ENCODE data around the gene HDAC5.
A peak's percentile ranks its signal among the peaks of the same experiment; 100 is the strongest.

HDAC5 gene

GRCh38 chr17:44071772-44072171, 51.7 kb downstream of the HDAC5 start:
- H3K27me3 Mint-ChIP-seq, result no peaks in the 10 kb centered on the region
- ATAC-seq (replicated peaks) (no peak), DNase-seq (no peak)
- H3K4me1 Mint-ChIP-seq (ENCODE audit: low read depth in 2 of 2), result peaks cover 22 to 29% of the 10 kb centered on the region in 2 donors
- peak overlapping the region; percentile 90 to 97 for H3K4me3 Mint-ChIP-seq
- H3K36me3 Mint-ChIP-seq (ENCODE audit: insufficient read depth), result peaks cover 21% of the 10 kb centered on the region
- peak overlapping the region; percentile 93 to 97 for H3K27ac Mint-ChIP-seq
- H3K9me3 Mint-ChIP-seq, result no peaks in the 10 kb centered on the region

GRCh38 chr17:44071198-44071520, 52.3 kb downstream of the HDAC5 start:
- peaks cover 24 to 34% of the 10 kb centered on the region in 2 donors for H3K4me1 Mint-ChIP-seq (ENCODE audit: low read depth in 2 of 2)
- no peaks in the 10 kb centered on the region for H3K27me3 Mint-ChIP-seq
- peaks cover 15% of the 10 kb centered on the region for H3K36me3 Mint-ChIP-seq (ENCODE audit: insufficient read depth)
- peak overlapping the region; percentile 90 to 97 for H3K4me3 Mint-ChIP-seq
- H3K9me3 Mint-ChIP-seq, result no peaks in the 10 kb centered on the region
- DNase-seq, result no peak
- ATAC-seq (replicated peaks), result no peak
- peak overlapping the region; percentile 93 to 97 for H3K27ac Mint-ChIP-seq

- DNase-seq (peak; percentile 48 to 57 (median 53)), ATAC-seq (replicated peaks) (peak; percentile 62)
- peak within 1 kb of the TSS; percentile 93 to 97 for H3K27ac Mint-ChIP-seq
- peak within 1 kb of the TSS; percentile 90 to 97 for H3K4me3 Mint-ChIP-seq
- no peaks in the 10 kb centered on the region for H3K27me3 Mint-ChIP-seq
- peaks cover 26 to 38% of the 10 kb centered on the region in 2 donors for H3K4me1 Mint-ChIP-seq (ENCODE audit: low read depth in 2 of 2)
- H3K9me3 Mint-ChIP-seq, result no peaks in the 10 kb centered on the region
- H3K36me3 Mint-ChIP-seq (ENCODE audit: insufficient read depth), result peaks cover 14% of the 10 kb centered on the region
Observed at GRCh38 chr17:44070455-44071197, 52.8 kb downstream of the HDAC5 start, which contains the start of gene G6PC3. Gene G6PC3 (plus strand): TSS chr17:44070735. CDS start chr17:44070966, 231 bp downstream.

- ATAC-seq (replicated peaks) (no peak), DNase-seq (no peak)
- Mint-ChIP-seq H3K27me3 (no peaks in the 10 kb centered on the region), H3K9me3 (no peaks in the 10 kb centered on the region), H3K36me3 (ENCODE audit: insufficient read depth) (peaks cover 19% of the 10 kb centered on the region), H3K27ac (peak overlapping the region; percentile 93 to 97), H3K4me3 (peak overlapping the region; percentile 90 to 97), H3K4me1 (ENCODE audit: low read depth in 2 of 2) (peaks cover 30 to 42% of the 10 kb centered on the region in 2 donors)
Observed at GRCh38 chr17:44069974-44070454, 53.4 kb downstream of the HDAC5 start.

GRCh38 chr17:44067545-44067940, 55.9 kb downstream of the HDAC5 start:
- peaks cover 33 to 56% of the 10 kb centered on the region in 2 donors for H3K4me1 Mint-ChIP-seq (ENCODE audit: low read depth in 2 of 2)

GRCh38 chr17:44066204-44066930, 57.1 kb downstream of the HDAC5 start, which contains the start of gene LSM12:
Gene LSM12 (minus strand): TSS chr17:44066671. CDS start chr17:44066587, 84 bp downstream.
- Mint-ChIP-seq H3K4me3 (peak within 1 kb of the TSS; percentile 79 to 87), H3K27me3 (no peaks in the 10 kb centered on the region), H3K27ac (peak within 1 kb of the TSS; percentile 79 to 88), H3K36me3 (ENCODE audit: insufficient read depth) (peaks cover 43% of the 10 kb centered on the region), H3K4me1 (ENCODE audit: low read depth in 2 of 2) (peaks cover 31 to 55% of the 10 kb centered on the region in 2 donors), H3K9me3 (no peaks in the 10 kb centered on the region)
- peak; percentile 82 for ATAC-seq (replicated peaks)
- DNase-seq, result peak; percentile 85 to 91 (median 90)

More at GRCh38 chr17:44067545-44067940, 55.9 kb downstream of the HDAC5 start:
- Mint-ChIP-seq H3K36me3 (ENCODE audit: insufficient read depth) (peaks cover 31% of the 10 kb centered on the region), H3K9me3 (no peaks in the 10 kb centered on the region), H3K27ac (no peak overlapping the region), H3K27me3 (no peaks in the 10 kb centered on the region), H3K4me3 (peak overlapping the region; percentile 79 to 87)
- ATAC-seq (replicated peaks), result no peak
- no peak for DNase-seq

GRCh38 chr17:44065668-44066203, 57.7 kb downstream of the HDAC5 start:
- peak in 1 of 3 experiments; percentile 11 for DNase-seq
- peaks cover 49% of the 10 kb centered on the region for H3K36me3 Mint-ChIP-seq (ENCODE audit: insufficient read depth)
- H3K27ac Mint-ChIP-seq, result peak overlapping the region; percentile 79 to 88
- H3K4me3 Mint-ChIP-seq, result peak overlapping the region; percentile 79 to 87
- peaks cover 28 to 50% of the 10 kb centered on the region in 2 donors for H3K4me1 Mint-ChIP-seq (ENCODE audit: low read depth in 2 of 2)
- no peaks in the 10 kb centered on the region for H3K27me3 Mint-ChIP-seq
- no peak for ATAC-seq (replicated peaks)
- no peaks in the 10 kb centered on the region for H3K9me3 Mint-ChIP-seq

GRCh38 chr17:44063704-44064639, 59.5 kb downstream of the HDAC5 start:
- Mint-ChIP-seq H3K4me3 (peak overlapping the region in 1 of 2 donors; percentile 29), H3K9me3 (no peaks in the 10 kb centered on the region), H3K36me3 (ENCODE audit: insufficient read depth) (peaks cover 49% of the 10 kb centered on the region), H3K27ac (peak overlapping the region in 1 of 2 donors; percentile 56), H3K27me3 (no peaks in the 10 kb centered on the region), H3K4me1 (ENCODE audit: low read depth in 2 of 2) (peaks cover 22 to 40% of the 10 kb centered on the region in 2 donors)
- DNase-seq, result no peak
- no peak for ATAC-seq (replicated peaks)

- H3K27me3 Mint-ChIP-seq, result no peaks in the 10 kb centered on the region
- no peak overlapping the region for H3K4me3 Mint-ChIP-seq
- H3K4me1 Mint-ChIP-seq (ENCODE audit: low read depth in 2 of 2), result peaks cover 20 to 40% of the 10 kb centered on the region in 2 donors
- no peaks in the 10 kb centered on the region for H3K9me3 Mint-ChIP-seq
- peaks cover 58% of the 10 kb centered on the region for H3K36me3 Mint-ChIP-seq (ENCODE audit: insufficient read depth)
- ATAC-seq (replicated peaks) (no peak), DNase-seq (no peak)
- no peak overlapping the region for H3K27ac Mint-ChIP-seq
Observed at GRCh38 chr17:44062871-44063270, 60.6 kb downstream of the HDAC5 start.

GRCh38 chr17:44061446-44061845, 62.0 kb downstream of the HDAC5 start:
- no peak overlapping the region for H3K4me3 Mint-ChIP-seq
- H3K27me3 Mint-ChIP-seq, result no peaks in the 10 kb centered on the region
- H3K4me1 Mint-ChIP-seq (ENCODE audit: low read depth in 2 of 2), result peaks cover 14 to 33% of the 10 kb centered on the region in 2 donors
- ATAC-seq (replicated peaks), result no peak
- DNase-seq, result no peak
- peaks cover 61% of the 10 kb centered on the region for H3K36me3 Mint-ChIP-seq (ENCODE audit: insufficient read depth)
- H3K9me3 Mint-ChIP-seq, result no peaks in the 10 kb centered on the region
- peak overlapping the region in 1 of 2 donors; percentile 66 for H3K27ac Mint-ChIP-seq

GRCh38 chr17:44059101-44059892, 64.1 kb downstream of the HDAC5 start:
- no peaks in the 10 kb centered on the region for H3K27me3 Mint-ChIP-seq
- ATAC-seq (replicated peaks) (no peak), DNase-seq (no peak)
- H3K9me3 Mint-ChIP-seq, result no peaks in the 10 kb centered on the region
- no peak overlapping the region for H3K4me3 Mint-ChIP-seq
- peaks cover 64% of the 10 kb centered on the region for H3K36me3 Mint-ChIP-seq (ENCODE audit: insufficient read depth)
- H3K27ac Mint-ChIP-seq, result peak overlapping the region in 1 of 2 donors; percentile 2
- H3K4me1 Mint-ChIP-seq (ENCODE audit: low read depth in 2 of 2), result peaks cover 11 to 28% of the 10 kb centered on the region in 2 donors

Data from effector memory CD8-positive, alpha-beta T cell (primary cell).